HepG2 (cell line): ENCODE data around the gene CYP27A1. TPM values are rescaled to one million over a fixed set of nuclear protein-coding genes. Genes with fewer than 3 reads are reported as not detected.

Experiments
- ATAC-seq: fragments of 200-7000 bp; cut with Tn5 transposase; 3 replicates; pipeline ENCODE4 v1.9.1; 2020; ENCODE audit warnings: mild to moderate bottlenecking, moderate library complexity
- BruUV-seq: library from RNA; stranded (reverse); fragments of 400-500 nt; replicated peaks from 2 replicates; lab custom pipeline; 2021; lab: Mats Ljungman, UMichigan
- CTCF ChIA-PET: fragments of 300-600 bp; formaldehyde crosslinking; extraction: SDS; loops from one replicate; lab custom pipeline; 2021; ENCODE audit warnings: low total read pairs, inconsistent platforms, low intra/inter-chr PET ratio; lab: Yijun Ruan, JAX
- POLR2A ChIA-PET: fragments of 350-600 bp; sonication (Branson Sonifier 250); formaldehyde crosslinking; loops from one replicate; lab custom pipeline; 2020; ENCODE audit warnings: antibody characterized with exemption, inconsistent platforms; lab: Yijun Ruan, JAX
- DNase-seq: peaks from one replicate; pipeline ENCODE4 v3.0.0-alpha.2; 2015; ENCODE audit warnings: low spot score
- FAIRE-seq: peaks from 3 replicates; lab custom pipeline; 2011; peaks lifted over from hg19 to GRCh38; lab: Jason Lieb, UNC
- H2AFZ ChIP-seq: one replicate; pipeline ENCODE4 v1.6.1; 2011; ENCODE audit warnings: low read length, inconsistent platforms
- H3K27ac ChIP-seq: fragments of 300-600 bp; 3 replicates; pipeline ENCODE4 v1.8.0; 2011; ENCODE audit warnings: mixed run types, mild to moderate bottlenecking, mixed read lengths, low read length, inconsistent platforms; ENCODE audit not compliant: insufficient read depth; ENCODE audit errors: extremely low read length
- H3K27me3 ChIP-seq, 2 experiments: fragments of 200-600 bp in 1 of 2; 2 replicates in 1 of 2; 3 replicates in 1 of 2; pipeline versions ENCODE4 v1.6.0 to v1.8.0; 2011; ENCODE audit warnings: low read length in 2 of 2, mild to moderate bottlenecking in 2 of 2, moderate library complexity in 2 of 2, inconsistent platforms in 1 of 2; ENCODE audit not compliant: insufficient read depth in 2 of 2, control insufficient read depth in 1 of 2
- H3K36me3 ChIP-seq, 2 experiments: fragments of 200-600 bp in 1 of 2; replicated peaks in 1 of 2; 2 replicates in 1 of 2; 3 replicates in 1 of 2; pipeline versions ENCODE4 v1.5.1 to v1.8.0; 2011; ENCODE audit warnings: low read length in 2 of 2, inconsistent platforms in 1 of 2; ENCODE audit not compliant: insufficient read depth in 2 of 2, control insufficient read depth in 1 of 2
- H3K4me1 ChIP-seq: 2 replicates; pipeline ENCODE4 v1.5.1; 2012; ENCODE audit warnings: low read length, inconsistent platforms; ENCODE audit not compliant: insufficient read depth
- H3K4me2 ChIP-seq: 2 replicates; pipeline ENCODE4 v1.6.0; 2011; ENCODE audit warnings: low read depth, low read length, inconsistent platforms
- H3K4me3 ChIP-seq, 3 experiments: fragments of 200-600 bp in 1 of 3; sonication (generic), shearing (Covaris generic) in 1 of 3; replicated peaks in 1 of 3; 2 replicates each; pipeline ENCODE4 v1.5.1; 2011 to 2016; ENCODE audit warnings: low read length in 3 of 3, inconsistent platforms in 2 of 3, low read depth in 2 of 3, mild to moderate bottlenecking in 2 of 3, control low read depth in 1 of 3, mixed read lengths in 1 of 3; ENCODE audit not compliant: insufficient read depth in 1 of 3
- H3K79me2 ChIP-seq: one replicate; pipeline ENCODE4 v1.6.1; 2011; ENCODE audit warnings: low read length, inconsistent platforms; ENCODE audit not compliant: insufficient read depth
- H3K9ac ChIP-seq: 2 replicates; pipeline ENCODE4 v1.6.0; 2011; ENCODE audit warnings: mild to moderate bottlenecking, low read depth, low read length, inconsistent platforms; ENCODE audit not compliant: insufficient read depth
- H3K9me3 ChIP-seq: 2 replicates; pipeline ENCODE4 v1.5.1; 2012; ENCODE audit warnings: mild to moderate bottlenecking, low read length
- H4K20me1 ChIP-seq: 2 replicates; pipeline ENCODE4 v1.6.0; 2011; ENCODE audit warnings: inconsistent platforms, mild to moderate bottlenecking, low read length, moderate library complexity; ENCODE audit not compliant: insufficient read depth
- ATRX ChIP-seq: sonication (generic); formaldehyde crosslinking; IDR thresholded peaks from 2 replicates; pipeline ENCODE4 v1.4.0; 2020; ENCODE audit warnings: missing genetic modification reagents, borderline replicate concordance
- MLLT10 ChIP-seq: sonication (generic); formaldehyde crosslinking; IDR thresholded peaks from 2 replicates; pipeline ENCODE4 v1.4.0; 2020; ENCODE audit warnings: missing genetic modification reagents
- MLXIP ChIP-seq: sonication (generic); formaldehyde crosslinking; IDR thresholded peaks from 2 replicates; pipeline ENCODE4 v1.9.0; 2021; ENCODE audit warnings: missing genetic modification reagents, borderline replicate concordance
- NBN ChIP-seq: fragments of 450-650 bp; conservative IDR thresholded peaks from 2 replicates; pipeline ENCODE4 v1.6.1; 2017
- PRDM4 ChIP-seq: sonication (generic); formaldehyde crosslinking; IDR thresholded peaks from 2 replicates; pipeline ENCODE4 v1.9.0; 2021; ENCODE audit warnings: missing genetic modification reagents, borderline replicate concordance
- SALL2 ChIP-seq: sonication (generic); formaldehyde crosslinking; IDR thresholded peaks from 2 replicates; pipeline ENCODE4 v1.8.1; 2023; ENCODE audit warnings: mild to moderate bottlenecking, missing genetic modification reagents, inconsistent platforms
- SNAPC5 ChIP-seq: sonication (generic); formaldehyde crosslinking; IDR thresholded peaks from 2 replicates; pipeline ENCODE4 v1.8.1; 2023; ENCODE audit warnings: mild to moderate bottlenecking, missing genetic modification reagents, borderline replicate concordance
- SOX6 ChIP-seq, 2 experiments: fragments of 450-650 bp in 1 of 2; sonication (generic) in 1 of 2; formaldehyde crosslinking in 1 of 2; IDR thresholded peaks; 2 replicates each; pipeline versions ENCODE4 v1.4.0 to v1.6.1; 2017 to 2020; ENCODE audit warnings: antibody characterized with exemption in 1 of 2, mild to moderate bottlenecking in 1 of 2, missing genetic modification reagents in 1 of 2
- ZFP36 ChIP-seq: fragments of 150-350 bp; IDR thresholded peaks from 2 replicates; pipeline ENCODE4 v1.6.1; 2018; ENCODE audit warnings: borderline replicate concordance, low read length, low read depth; ENCODE audit not compliant: partially characterized antibody
- ZFP90 ChIP-seq: sonication (generic); formaldehyde crosslinking; IDR thresholded peaks from 2 replicates; pipeline ENCODE4 v1.8.0; 2022; ENCODE audit warnings: missing genetic modification reagents, mild to moderate bottlenecking, inconsistent platforms, borderline replicate concordance
- ZMAT5 ChIP-seq: sonication (generic); formaldehyde crosslinking; IDR thresholded peaks from 2 replicates; pipeline ENCODE4 v1.5.0; 2020; ENCODE audit warnings: mild to moderate bottlenecking, low read depth, missing genetic modification reagents, borderline replicate concordance
- ZNF160 ChIP-seq: sonication (generic); formaldehyde crosslinking; IDR thresholded peaks from 2 replicates; pipeline ENCODE4 v1.8.0; 2022; ENCODE audit warnings: mild to moderate bottlenecking, inconsistent platforms, missing genetic modification reagents
- ZNF460 ChIP-seq: sonication (generic); formaldehyde crosslinking; IDR thresholded peaks from 2 replicates; pipeline ENCODE4 v1.5.1; 2020; ENCODE audit warnings: missing genetic modification reagents, mild to moderate bottlenecking, borderline replicate concordance
- ZNF576 ChIP-seq: sonication (generic); formaldehyde crosslinking; IDR thresholded peaks from 2 replicates; pipeline ENCODE4 v1.4.0; 2020; ENCODE audit warnings: mild to moderate bottlenecking, missing genetic modification reagents
- ZNF598 ChIP-seq: sonication (generic); formaldehyde crosslinking; IDR thresholded peaks from 2 replicates; pipeline ENCODE4 v1.5.1; 2020; ENCODE audit warnings: mild to moderate bottlenecking, missing genetic modification reagents, borderline replicate concordance
- WGBS: methylation state at CpG from one replicate; pipeline ENCODE4 v1.1.6; 2017; ENCODE audit warnings: low lambda C conversion rate; 5-methylcytosine and 5-hydroxymethylcytosine counted together
- in situ Hi-C: cut with HindIII; loops from 2 replicates; pipeline ENCODE4 v1.10.0; 2017; ENCODE audit warnings: low pct_unique_long_range_greater_than_20kb; ENCODE audit not compliant: extremely low pct_ligation_motif_present
- intact Hi-C: fragments of 100-400 bp; cut with micrococcal nuclease; formaldehyde crosslinking; loops from one replicate; pipeline ENCODE4 v1.10.0; 2022; ENCODE audit not compliant: unreplicated experiment
- polyA plus RNA-seq, 8 experiments: library from polyadenylated mRNA; depleted of rRNA in 3 of 8; stranded (reverse) in 7 of 8; unstranded in 1 of 8; fragments of >200 nt; fragmentation: Illumina TruSeq in 4 of 8; extraction: Trizol in 4 of 8; gene quantifications; 2 replicates each; pipeline versions ENCODE4 v1.2.1 to v1.2.3, GENCODE V29; 2011 to 2016; ENCODE audit warnings: low read depth in 4 of 8, missing spikeins in 1 of 8, mixed read lengths in 1 of 8; ENCODE audit not compliant: insufficient read depth in 1 of 8
- total RNA-seq, 5 experiments: library from RNA; depleted of rRNA; stranded (reverse); fragments of >200 nt; fragmentation: Illumina TruSeq; extraction: Trizol; gene quantifications; 2 replicates each; pipeline ENCODE4 v1.2.3, GENCODE V29; 2016; ENCODE audit warnings: low read depth in 1 of 5

CYP27A1 gene
- total and polyA plus RNA-seq, 2 of the 13 experiments (the other 11 are each of a cell fraction or from before 2014, with no cell fraction given): 157 to 266 TPM

GRCh38 chr2:218852911-218853667, 71.1 kb downstream of the CYP27A1 start (continued):
- TF ChIP-seq MLXIP (CRISPR knock-in tag) (no peak), ZFP90 (CRISPR knock-in tag) (0 out of 2 replicates have a peak, but pooled peaks have one; percentile 32), SALL2 (CRISPR knock-in tag) (0 out of 2 replicates have a peak, but pooled peaks have one; percentile 57), ATRX (CRISPR knock-in tag) (no peak), ZNF598 (CRISPR knock-in tag) (peak; percentile 30; the same call in 1 of the 2 replicates), SOX6 (IDR thresholded peaks at IDR 0.05) (no peak), SOX6 (CRISPR knock-in tag; IDR thresholded peaks at IDR 0.05) (peak; percentile 37; the same call in 1 of the 2 replicates)

- ChIA-PET CTCF (interaction anchor here (2.5 kb wide), 1 partner anchor 44 kb away, joined by 32 read pairs; no protein-coding TSS in a partner anchor), POLR2A (no interaction called here)
- ATAC-seq (no peak), FAIRE-seq (no peak), DNase-seq (no peak)
- H3K27me3 ChIP-seq: peaks cover 14 to 81% of the 10 kb centered on the region in 2 experiments
- no peak overlapping the region for H2AFZ ChIP-seq
- 17% methylated on average over 5 of the region's 5 CpGs for WGBS
- H3K36me3 ChIP-seq: no peaks in the 10 kb centered on the region
- in situ Hi-C loops: no loop called here
- H3K4me1 ChIP-seq: peaks cover 30% of the 10 kb centered on the region
- H3K4me3 ChIP-seq: no peak overlapping the region
- no peaks in the 10 kb centered on the region for H3K9me3 ChIP-seq
- no TSS peak for BruUV-seq
- no peak overlapping the region for H3K27ac ChIP-seq
- no peak overlapping the region for H3K9ac ChIP-seq
- no peak overlapping the region for H3K4me2 ChIP-seq
- H3K79me2 ChIP-seq: no peaks in the 10 kb centered on the region
- no peaks in the 10 kb centered on the region; the same call in 1 of the 2 replicates for H4K20me1 ChIP-seq
- intact Hi-C loops: loop anchor here (1.0 kb wide), 1 partner anchor 45 kb away; no protein-coding TSS in a partner anchor
- TF ChIP-seq ZNF160: no peak
- TF ChIP-seq MLLT10: no peak
- TF ChIP-seq ZMAT5 (CRISPR knock-in tag): no peak
- no peak for TF ChIP-seq ZFP36
- TF ChIP-seq ZNF460: no peak
- no peak for TF ChIP-seq ZNF576 (CRISPR knock-in tag)
- no peak for TF ChIP-seq PRDM4 (CRISPR knock-in tag)
- no peak for TF ChIP-seq NBN
- TF ChIP-seq SNAPC5: no peak
Measured at GRCh38 chr2:218853766-218854165, 71.8 kb downstream of the CYP27A1 start.
